Hepatocyte (in vitro differentiated cells): ENCODE results near the gene PCSK6.

Source experiments
- EZH2 ChIP-seq: fragments of 200-600 bp; sonication (generic); IDR thresholded peaks from 2 replicates; pipeline ENCODE4 v1.6.1; 2016; ENCODE audit warnings: antibody characterized with exemption, mild to moderate bottlenecking, borderline replicate concordance
- EZH2phosphoT487 ChIP-seq: fragments of 200-600 bp; sonication (generic); IDR thresholded peaks from one replicate; pipeline ENCODE4 v1.6.1; 2018; ENCODE audit warnings: antibody characterized with exemption, mild to moderate bottlenecking, low read depth, moderate library complexity; ENCODE audit not compliant: unreplicated experiment, severe bottlenecking
- TF ChIP-seq, protein P1 (sequence below): fragments of 200-600 bp; sonication (generic); IDR thresholded peaks from 2 replicates; pipeline ENCODE4 v1.5.1; 2016; ENCODE audit warnings: antibody characterized with exemption, mild to moderate bottlenecking; ENCODE audit not compliant: poor library complexity

DNA sequence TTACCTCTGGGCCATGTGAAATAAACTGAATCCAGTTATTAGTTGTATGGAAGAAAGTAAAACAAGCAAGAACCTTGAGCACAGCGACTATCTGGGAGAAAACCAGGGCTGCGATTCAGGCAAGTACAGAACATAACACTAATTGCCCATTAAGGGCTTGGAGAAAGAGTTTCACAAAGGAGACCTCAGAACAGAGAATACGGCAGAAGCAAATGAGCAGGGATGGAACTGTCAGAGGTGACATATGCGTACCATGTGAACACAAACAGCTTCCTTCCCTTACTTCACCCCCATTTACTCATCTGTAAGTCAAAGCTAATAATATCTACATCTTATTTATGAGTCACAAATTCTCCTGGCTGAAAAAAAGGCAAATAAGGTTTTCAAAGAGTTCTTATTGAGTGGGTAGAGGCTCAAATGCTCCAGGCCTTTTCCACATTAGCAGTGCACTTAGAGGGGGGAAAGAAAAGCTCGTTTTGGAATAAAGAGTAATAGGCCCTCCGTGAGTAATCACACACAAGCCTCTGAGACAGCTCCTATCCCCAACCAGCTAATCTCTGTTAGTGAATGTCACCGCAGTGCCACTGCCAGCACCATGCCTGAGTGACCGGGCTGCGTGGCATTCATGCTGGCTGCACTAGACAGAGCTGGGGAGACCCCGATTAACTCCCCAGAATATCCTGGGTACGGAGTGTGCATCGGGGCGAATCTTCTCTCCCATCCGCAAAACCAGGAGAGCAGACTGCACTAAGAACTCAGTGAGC, 2.6 kb downstream of the PCSK6 start:
- TF ChIP-seq, protein P1, sequence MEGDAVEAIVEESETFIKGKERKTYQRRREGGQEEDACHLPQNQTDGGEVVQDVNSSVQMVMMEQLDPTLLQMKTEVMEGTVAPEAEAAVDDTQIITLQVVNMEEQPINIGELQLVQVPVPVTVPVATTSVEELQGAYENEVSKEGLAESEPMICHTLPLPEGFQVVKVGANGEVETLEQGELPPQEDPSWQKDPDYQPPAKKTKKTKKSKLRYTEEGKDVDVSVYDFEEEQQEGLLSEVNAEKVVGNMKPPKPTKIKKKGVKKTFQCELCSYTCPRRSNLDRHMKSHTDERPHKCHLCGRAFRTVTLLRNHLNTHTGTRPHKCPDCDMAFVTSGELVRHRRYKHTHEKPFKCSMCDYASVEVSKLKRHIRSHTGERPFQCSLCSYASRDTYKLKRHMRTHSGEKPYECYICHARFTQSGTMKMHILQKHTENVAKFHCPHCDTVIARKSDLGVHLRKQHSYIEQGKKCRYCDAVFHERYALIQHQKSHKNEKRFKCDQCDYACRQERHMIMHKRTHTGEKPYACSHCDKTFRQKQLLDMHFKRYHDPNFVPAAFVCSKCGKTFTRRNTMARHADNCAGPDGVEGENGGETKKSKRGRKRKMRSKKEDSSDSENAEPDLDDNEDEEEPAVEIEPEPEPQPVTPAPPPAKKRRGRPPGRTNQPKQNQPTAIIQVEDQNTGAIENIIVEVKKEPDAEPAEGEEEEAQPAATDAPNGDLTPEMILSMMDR: no peak
- TF ChIP-seq EZH2 (no peak), EZH2phosphoT487 (no peak)
